Spinal cord (tissue), 4 donors: Measurements from ENCODE around the gene COLGALT1. TPM values are rescaled to one million over a fixed set of nuclear protein-coding genes. Genes with fewer than 3 reads are reported as not detected.

Experiments used
- polyA plus RNA-seq, 2 donors: library from polyadenylated mRNA; unstranded; fragments of 120-200 nt; gene quantifications; one replicate each; pipeline ENCODE4 v1.2.1, GENCODE V29; 2013; ENCODE audit not compliant: insufficient read length in 2 of 2
- total RNA-seq, 2 donors: library from RNA; depleted of rRNA in 1 of 2; stranded (reverse); fragments of 120-200 nt in 1 of 2; fragments of >200 nt in 1 of 2; gene quantifications; one replicate each; pipeline versions ENCODE4 v1.2.3 to v1.2.4, GENCODE V29; 2013 to 2014

COLGALT1 gene
- total and polyA plus RNA-seq, 4 donors: 24.3 to 64.5 (median 39.8) TPM

Other genes with a start within 250 kb of the COLGALT1 start
- 10 to 100 TPM; 20.8 to 54.0 TPM for gene MRPL34, start 249.8 kb upstream of the COLGALT1 start, total RNA-seq
- gene MRPL34, start 249.8 kb upstream of the COLGALT1 start, polyA plus RNA-seq: 10 to 100 TPM; 80.7 to 81.3 TPM
- gene DDA1, start 246.1 kb upstream of the COLGALT1 start, total RNA-seq: 10 to 100 TPM; 23.6 to 32.8 TPM
- gene DDA1, start 246.1 kb upstream of the COLGALT1 start, polyA plus RNA-seq: 10 to 100 TPM; 80.1 to 84.8 TPM
- 10 to 100 TPM; 12.9 to 19.7 TPM for gene ANO8, start 220.8 kb upstream of the COLGALT1 start, total RNA-seq
- 10 to 100 TPM; 59.3 to 77.6 TPM for gene ANO8, start 220.8 kb upstream of the COLGALT1 start, polyA plus RNA-seq
- gene GTPBP3, start 218.1 kb upstream of the COLGALT1 start, total RNA-seq: 10 to 100 TPM; 11.5 to 13.0 TPM
- 10 to 100 TPM; 23.3 to 31.5 TPM for gene GTPBP3, start 218.1 kb upstream of the COLGALT1 start, polyA plus RNA-seq
- gene PLVAP, start 178.3 kb upstream of the COLGALT1 start, total RNA-seq: 10 to 100 TPM in 1 of 2 donors, 1 to 10 TPM in 1; 5.1 to 22.3 TPM
- 10 to 100 TPM in 1 of 2 donors, 1 to 10 TPM in 1; 7.5 to 12.0 TPM for gene PLVAP, start 178.3 kb upstream of the COLGALT1 start, polyA plus RNA-seq
- not detected for gene CCDC194, start 161.5 kb upstream of the COLGALT1 start, total RNA-seq
- gene CCDC194, start 161.5 kb upstream of the COLGALT1 start, polyA plus RNA-seq: not detected
- 10 to 100 TPM; 11.6 to 14.5 TPM for gene BST2, start 150.0 kb upstream of the COLGALT1 start, total RNA-seq
- 10 to 100 TPM; 13.0 to 14.4 TPM for gene BST2, start 150.0 kb upstream of the COLGALT1 start, polyA plus RNA-seq
- gene MVB12A, start 135.6 kb upstream of the COLGALT1 start, total RNA-seq: 10 to 100 TPM; 16.0 to 56.7 TPM
- gene MVB12A, start 135.6 kb upstream of the COLGALT1 start, polyA plus RNA-seq: 10 to 100 TPM; 47.2 to 55.5 TPM
- 1 to 10 TPM; 2.1 to 2.6 TPM for gene TMEM221, start 107.0 kb upstream of the COLGALT1 start, total RNA-seq
- 1 to 10 TPM; 2.5 to 4.2 TPM for gene TMEM221, start 107.0 kb upstream of the COLGALT1 start, polyA plus RNA-seq
- gene NXNL1, start 94.7 kb upstream of the COLGALT1 start, total RNA-seq: not detected
- gene NXNL1, start 94.7 kb upstream of the COLGALT1 start, polyA plus RNA-seq: not detected
- 10 to 100 TPM; 15.6 to 24.1 TPM for gene SLC27A1, start 85.1 kb upstream of the COLGALT1 start, total RNA-seq
- 10 to 100 TPM; 32.1 to 47.5 TPM for gene SLC27A1, start 85.1 kb upstream of the COLGALT1 start, polyA plus RNA-seq
- 10 to 100 TPM; 23.9 to 91.9 TPM for gene PGLS, start 44.0 kb upstream of the COLGALT1 start, total RNA-seq
- gene PGLS, start 44.0 kb upstream of the COLGALT1 start, polyA plus RNA-seq: 10 to 100 TPM; 99.4 to 99.8 TPM
- 10 to 100 TPM; 11.2 to 33.6 TPM for gene UNC13A, start 132.7 kb downstream of the COLGALT1 start, total RNA-seq
- 10 to 100 TPM; 47.3 to 57.4 TPM for gene UNC13A, start 132.7 kb downstream of the COLGALT1 start, polyA plus RNA-seq
- gene MAP1S, start 163.8 kb downstream of the COLGALT1 start, total RNA-seq: 10 to 100 TPM; 16.6 to 29.8 TPM
- gene MAP1S, start 163.8 kb downstream of the COLGALT1 start, polyA plus RNA-seq: 10 to 100 TPM; 57.1 to 64.4 TPM
- gene FCHO1, start 195.8 kb downstream of the COLGALT1 start, total RNA-seq: 10 to 100 TPM in 1 of 2 donors, 1 to 10 TPM in 1; 6.8 to 13.3 TPM
- gene FCHO1, start 195.8 kb downstream of the COLGALT1 start, polyA plus RNA-seq: 10 to 100 TPM; 29.8 to 41.9 TPM
- gene B3GNT3, start 239.5 kb downstream of the COLGALT1 start, total RNA-seq: not detected
- gene B3GNT3, start 239.5 kb downstream of the COLGALT1 start, polyA plus RNA-seq: under 1 TPM; 0.11 to 0.12 TPM